Lower leg skin (tissue), 4 donors: ENCODE measurements around the gene LAMP2. TPM values are rescaled to one million over a fixed set of nuclear protein-coding genes. Genes with fewer than 3 reads are reported as not detected.

ENCODE experiments used
- DNase-seq, 2 donors: peaks; one replicate each; pipeline ENCODE4 v3.0.0-alpha.2; 2019; ENCODE audit warnings: low spot score in 2 of 2
- H3K4me3 ChIP-seq: fragments of 200-600 bp; sonication (generic); 2 replicates; pipeline ENCODE4 v1.5.1; 2017; ENCODE audit warnings: mild to moderate bottlenecking, low read depth; ENCODE audit not compliant: poor library complexity, severe bottlenecking
- POLR2A ChIP-seq, 2 donors: fragments of 450-650 bp; IDR thresholded peaks; one replicate each; pipeline ENCODE4 v1.6.1; 2016 to 2017; ENCODE audit warnings: antibody characterized with exemption in 2 of 2, mild to moderate bottlenecking in 1 of 2, moderate library complexity in 1 of 2
- WGBS, 2 donors: methylation state at CpG; one replicate each; pipeline ENCODE4 v1.1.5; 2018; 5-methylcytosine and 5-hydroxymethylcytosine counted together
- intact Hi-C: fragments of 100-400 bp; cut with DNase I; formaldehyde crosslinking; loops from one replicate; pipeline ENCODE4 v1.15.0; 2023; ENCODE audit warnings: low total_unique reads
- total RNA-seq, 4 donors: library from RNA; depleted of rRNA; stranded (reverse); fragments of >200 nt; gene quantifications; one replicate each; pipeline ENCODE4 v1.1.0, GENCODE V29; 2016
- TF ChIP-seq, protein P1 (sequence below), 3 donors: fragments of 450-650 bp; IDR thresholded peaks; one replicate each; pipeline ENCODE4 v1.5.1; 2016; ENCODE audit warnings: antibody characterized with exemption in 3 of 3, mild to moderate bottlenecking in 3 of 3, moderate library complexity in 2 of 3

The LAMP2 gene
- total RNA-seq, 4 donors from 2014 or later = 90.1 to 154 (median 120) TPM

DNA sequence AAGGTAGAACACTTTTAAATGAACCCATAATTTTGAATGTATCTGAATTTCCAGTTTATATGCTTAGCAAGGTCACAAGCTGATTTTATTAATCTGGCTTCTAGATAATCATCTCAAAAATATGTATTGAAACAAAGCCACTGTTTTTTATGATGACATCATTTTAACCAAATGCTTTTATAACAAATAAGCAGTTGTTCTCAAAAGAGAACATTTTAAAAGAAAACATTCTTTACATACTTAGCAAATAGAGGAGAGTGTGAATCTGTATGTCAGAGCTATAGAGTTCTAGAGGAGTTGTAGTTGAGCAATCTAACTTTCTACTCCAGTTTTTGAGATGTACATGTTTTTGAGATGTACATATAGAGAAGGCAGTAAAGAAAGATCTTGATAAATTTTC is 42.5 kb downstream of the LAMP2 start:
- intact Hi-C loops = no loop called here
- DNase-seq = no peak
- H3K4me3 ChIP-seq = no peak overlapping the region
- TF ChIP-seq, protein P1, sequence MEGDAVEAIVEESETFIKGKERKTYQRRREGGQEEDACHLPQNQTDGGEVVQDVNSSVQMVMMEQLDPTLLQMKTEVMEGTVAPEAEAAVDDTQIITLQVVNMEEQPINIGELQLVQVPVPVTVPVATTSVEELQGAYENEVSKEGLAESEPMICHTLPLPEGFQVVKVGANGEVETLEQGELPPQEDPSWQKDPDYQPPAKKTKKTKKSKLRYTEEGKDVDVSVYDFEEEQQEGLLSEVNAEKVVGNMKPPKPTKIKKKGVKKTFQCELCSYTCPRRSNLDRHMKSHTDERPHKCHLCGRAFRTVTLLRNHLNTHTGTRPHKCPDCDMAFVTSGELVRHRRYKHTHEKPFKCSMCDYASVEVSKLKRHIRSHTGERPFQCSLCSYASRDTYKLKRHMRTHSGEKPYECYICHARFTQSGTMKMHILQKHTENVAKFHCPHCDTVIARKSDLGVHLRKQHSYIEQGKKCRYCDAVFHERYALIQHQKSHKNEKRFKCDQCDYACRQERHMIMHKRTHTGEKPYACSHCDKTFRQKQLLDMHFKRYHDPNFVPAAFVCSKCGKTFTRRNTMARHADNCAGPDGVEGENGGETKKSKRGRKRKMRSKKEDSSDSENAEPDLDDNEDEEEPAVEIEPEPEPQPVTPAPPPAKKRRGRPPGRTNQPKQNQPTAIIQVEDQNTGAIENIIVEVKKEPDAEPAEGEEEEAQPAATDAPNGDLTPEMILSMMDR (IDR thresholded peaks at IDR 0.05) = no peak
- no peak for TF ChIP-seq POLR2A (IDR thresholded peaks at IDR 0.05)

DNA sequence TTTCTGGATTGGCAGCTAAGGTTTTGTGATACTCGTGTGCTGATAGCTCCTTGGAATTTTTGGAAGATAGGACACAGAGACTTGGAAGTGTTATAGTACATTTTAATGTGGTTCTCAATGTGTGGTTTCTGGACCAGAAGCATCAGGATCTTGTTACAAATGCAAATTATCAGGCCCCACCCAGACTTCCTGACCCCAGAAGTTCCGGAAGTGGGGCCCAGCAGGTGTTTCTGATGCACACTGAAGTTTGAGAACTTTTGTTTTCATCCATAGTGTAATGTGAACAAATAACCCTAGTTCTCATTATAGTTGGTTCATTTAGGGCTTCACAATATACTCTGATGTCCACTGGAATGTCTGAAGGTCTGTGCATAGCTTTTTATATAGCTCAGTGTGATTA is 49.6 kb downstream of the LAMP2 start:
- no peak overlapping the region for H3K4me3 ChIP-seq
- intact Hi-C loops = no loop called here
- TF ChIP-seq POLR2A (IDR thresholded peaks at IDR 0.05) = no peak
- TF ChIP-seq, protein P1 (IDR thresholded peaks at IDR 0.05) = no peak
- 31 to 50% methylated on average over 2 of the region's 2 CpGs for WGBS, 2 donors
- DNase-seq = no peak

GRCh38 chrX:120408168-120408567 is 60.9 kb downstream of the LAMP2 start:
- 45 to 68% methylated on average over 1 of the region's 1 CpG for WGBS, 2 donors
- intact Hi-C loops = no loop called here
- no peak overlapping the region for H3K4me3 ChIP-seq
- TF ChIP-seq, protein P1 (IDR thresholded peaks at IDR 0.05) = no peak
- TF ChIP-seq POLR2A (IDR thresholded peaks at IDR 0.05) = no peak
- no peak for DNase-seq

GRCh38 chrX:120406638-120407037 is 62.5 kb downstream of the LAMP2 start:
- 34 to 71% methylated on average over 5 of the region's 5 CpGs for WGBS, 2 donors
- intact Hi-C loops = no loop called here
- DNase-seq = no peak
- H3K4me3 ChIP-seq = no peak overlapping the region
- no peak for TF ChIP-seq POLR2A (IDR thresholded peaks at IDR 0.05)
- TF ChIP-seq, protein P1 (IDR thresholded peaks at IDR 0.05) = no peak

DNA sequence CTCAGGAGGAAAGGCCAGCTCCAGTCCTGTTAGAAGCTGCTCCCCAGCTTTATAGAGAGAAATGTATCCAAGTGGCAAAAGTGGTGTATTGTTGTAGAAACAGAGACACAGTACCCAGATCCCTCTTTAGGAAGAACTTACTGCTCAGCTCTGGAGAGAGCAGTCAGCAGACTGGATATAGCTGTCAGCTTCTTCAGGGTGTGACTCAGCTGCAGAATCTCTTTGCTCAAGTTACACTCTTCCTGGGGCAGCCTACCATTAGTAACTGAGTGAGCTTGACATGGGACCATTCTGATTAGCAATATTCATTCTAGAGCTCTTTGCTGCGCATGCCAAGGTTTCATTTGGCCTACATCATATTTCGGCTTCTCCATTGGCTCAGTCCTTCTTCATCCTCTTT is 66.7 kb downstream of the LAMP2 start:
- no peak for DNase-seq
- H3K4me3 ChIP-seq = no peak overlapping the region
- 88 to 92% methylated on average over 2 of the region's 2 CpGs for WGBS, 2 donors
- TF ChIP-seq POLR2A (IDR thresholded peaks at IDR 0.05) = no peak
- TF ChIP-seq, protein P1 (IDR thresholded peaks at IDR 0.05) = no peak
- intact Hi-C loops = no loop called here

GRCh38 chrX:120401301-120401700 is 67.8 kb downstream of the LAMP2 start:
- H3K4me3 ChIP-seq = no peak overlapping the region
- intact Hi-C loops = no loop called here
- DNase-seq = no peak
- no peak for TF ChIP-seq POLR2A (IDR thresholded peaks at IDR 0.05)
